Measurements from ENCODE around the gene NFKBIB. TPM values are rescaled to one million over a fixed set of nuclear protein-coding genes. Genes with fewer than 3 reads are reported as not detected.
A peak's percentile ranks its signal among the peaks of the same experiment; 100 is the strongest.

NFKBIB gene
- total and polyA plus RNA-seq, 5 donors = 16.0 to 28.9 (median 20.6) TPM

GRCh38 chr19:38918526-38918925 lies 18.8 kb downstream of the NFKBIB start:
- H3K9me3 ChIP-seq (ENCODE audit: control insufficient read depth, low read length) = no peaks in the 10 kb centered on the region
- ATAC-seq (no peak), DNase-seq (no peak)
- H3K4me3 ChIP-seq (ENCODE audit: low read length) = no peak overlapping the region
- H3K4me1 ChIP-seq (ENCODE audit: control insufficient read depth, insufficient read depth, low read length) = no peaks in the 10 kb centered on the region
- no peak overlapping the region for H3K27ac ChIP-seq (ENCODE audit: low read length)
- 88% methylated on average over 10 of the region's 10 CpGs for WGBS
- intact Hi-C loops (cut with DNase I) = no loop called here
- H3K27me3 ChIP-seq (ENCODE audit: control insufficient read depth, insufficient read depth) = no peaks in the 10 kb centered on the region

DNA sequence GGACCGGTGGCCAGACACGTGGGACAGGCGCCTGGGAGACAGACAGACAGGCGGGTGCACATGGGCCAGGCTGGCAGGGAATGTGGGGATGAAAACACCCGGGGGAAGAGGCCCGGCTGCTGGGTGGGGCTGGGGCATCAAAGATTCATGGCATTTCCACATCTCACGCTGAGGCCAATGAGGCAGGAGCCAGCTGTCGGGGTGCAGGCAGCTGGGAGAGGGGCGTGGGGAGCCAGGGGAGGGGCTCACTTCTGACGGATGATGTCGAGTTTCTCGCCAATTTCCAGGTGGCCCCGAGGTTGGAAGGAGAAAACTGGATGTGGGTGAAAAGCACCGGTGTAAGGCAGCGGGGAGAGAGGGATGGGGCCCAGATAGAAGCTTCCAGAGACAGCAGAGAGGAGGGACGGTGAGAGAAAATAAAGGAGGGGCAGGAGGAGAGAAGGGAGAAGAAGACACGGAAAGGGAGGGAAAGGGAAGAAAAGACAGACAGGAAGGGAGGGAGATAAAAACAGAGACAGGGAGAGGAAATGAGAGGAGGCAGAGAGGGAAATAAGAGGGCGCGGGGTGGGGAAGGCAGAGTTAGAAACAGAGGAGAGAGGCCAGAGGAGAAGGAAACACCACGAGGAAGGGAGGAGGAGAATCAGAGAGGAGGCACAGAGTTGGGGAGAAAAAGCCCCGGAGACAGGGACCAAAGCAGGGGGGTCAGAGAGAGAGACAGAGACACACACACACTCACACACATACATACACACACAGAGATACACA lies 20.2 kb downstream of the NFKBIB start:
- Histone ChIP-seq H3K4me3 (ENCODE audit: low read length) (no peak overlapping the region), H3K27me3 (ENCODE audit: control insufficient read depth, insufficient read depth) (no peaks in the 10 kb centered on the region), H3K9me3 (ENCODE audit: control insufficient read depth, low read length) (no peaks in the 10 kb centered on the region), H3K4me1 (ENCODE audit: control insufficient read depth, insufficient read depth, low read length) (no peaks in the 10 kb centered on the region), H3K27ac (ENCODE audit: low read length) (no peak overlapping the region)
- ATAC-seq (no peak), DNase-seq (peak in 1 of 3 donors; percentile 47)
- intact Hi-C loops (cut with DNase I) = loop anchor here in 1 of 4 donors (10.0 kb wide), 1 partner anchor 295 kb away; no protein-coding TSS in a partner anchor
- 58% methylated on average over 21 of the region's 21 CpGs for WGBS

DNA sequence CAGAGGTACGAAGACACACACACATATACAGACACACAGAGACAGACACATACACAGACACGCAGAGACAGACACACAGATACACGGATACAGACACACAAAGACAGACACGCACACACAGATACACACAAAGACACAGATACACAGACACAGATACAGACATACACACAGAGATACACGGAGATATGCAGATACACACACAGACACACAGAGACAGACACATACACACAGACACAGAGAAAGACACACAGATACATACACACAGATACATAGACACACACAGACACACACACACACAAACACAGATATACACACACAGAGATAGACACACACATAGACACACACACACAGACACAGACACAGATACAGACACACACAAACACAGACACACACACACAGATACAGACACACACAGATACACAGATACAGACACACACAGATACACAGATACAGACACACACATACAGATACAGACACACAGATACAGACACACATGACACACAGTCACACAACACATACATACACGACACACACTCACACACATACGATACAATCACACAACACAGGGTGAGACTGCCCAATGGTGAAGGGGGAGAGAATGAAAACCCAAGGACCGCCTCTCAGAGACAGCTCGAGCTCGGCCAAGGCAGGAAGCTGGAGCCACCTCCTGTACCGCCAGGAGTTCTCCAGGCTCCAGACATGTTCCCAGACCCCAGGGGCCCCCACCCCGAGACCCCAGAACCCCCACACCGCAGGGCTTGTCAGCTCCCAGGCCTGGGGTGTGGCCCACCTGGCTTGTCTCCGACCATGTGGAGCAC lies 21.0 kb downstream of the NFKBIB start:
- ATAC-seq (no peak), DNase-seq (no peak)
- no peak overlapping the region for H3K4me3 ChIP-seq (ENCODE audit: low read length)
- no peak overlapping the region for H3K27ac ChIP-seq (ENCODE audit: low read length)
- intact Hi-C loops (cut with DNase I) = loop anchor here in 1 of 4 donors (10.0 kb wide), 1 partner anchor 296 kb away; no protein-coding TSS in a partner anchor
- no peaks in the 10 kb centered on the region for H3K27me3 ChIP-seq (ENCODE audit: control insufficient read depth, insufficient read depth)
- no peaks in the 10 kb centered on the region for H3K9me3 ChIP-seq (ENCODE audit: control insufficient read depth, low read length)
- WGBS = 66% methylated on average over 14 of the region's 14 CpGs
- H3K4me1 ChIP-seq (ENCODE audit: control insufficient read depth, insufficient read depth, low read length) = no peaks in the 10 kb centered on the region

DNA sequence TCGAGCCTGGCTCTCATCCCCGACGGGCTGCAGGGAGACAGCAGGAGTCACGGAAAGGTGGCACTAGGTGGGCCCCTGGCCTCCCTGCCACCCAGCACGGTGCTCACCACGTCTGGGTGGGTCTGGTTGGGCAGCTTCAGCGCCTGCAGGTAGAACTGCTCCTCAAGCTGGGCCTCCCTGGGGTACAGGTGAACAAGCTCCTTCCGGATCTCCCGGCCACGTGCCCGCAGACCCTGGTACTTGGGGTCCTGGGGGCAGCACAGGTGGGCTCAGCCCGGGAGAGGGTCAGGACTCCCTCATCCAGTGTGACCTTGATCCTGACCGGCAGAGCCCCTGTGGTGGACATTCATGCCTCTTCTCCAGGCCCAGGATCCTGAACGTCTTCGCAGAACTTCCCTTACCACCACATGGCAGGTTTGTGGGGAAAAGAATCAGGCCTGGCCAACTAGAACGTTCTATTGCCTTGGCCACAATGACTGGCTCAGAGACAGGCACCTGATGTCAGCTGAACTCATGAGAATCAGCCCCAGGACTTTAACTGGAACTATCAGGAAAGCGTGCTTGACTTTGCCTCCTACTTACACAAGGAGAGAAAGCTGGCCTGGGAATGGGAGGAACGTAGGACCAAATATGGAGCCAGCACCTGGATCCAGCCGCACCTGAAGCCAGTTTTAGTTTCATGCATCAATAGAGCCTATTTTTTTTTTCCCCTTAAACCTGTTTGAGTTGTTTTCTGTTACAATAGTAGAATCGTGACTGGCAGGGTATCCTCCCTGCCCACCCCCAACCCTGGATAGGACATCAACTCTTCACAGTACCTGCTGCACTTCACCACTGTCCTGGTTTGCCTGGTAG lies 21.9 kb downstream of the NFKBIB start:
- Histone ChIP-seq H3K27me3 (ENCODE audit: control insufficient read depth, insufficient read depth) (no peaks in the 10 kb centered on the region), H3K9me3 (ENCODE audit: control insufficient read depth, low read length) (no peaks in the 10 kb centered on the region), H3K27ac (ENCODE audit: low read length) (no peak overlapping the region), H3K4me3 (ENCODE audit: low read length) (no peak overlapping the region), H3K4me1 (ENCODE audit: control insufficient read depth, insufficient read depth, low read length) (no peaks in the 10 kb centered on the region)
- intact Hi-C loops (cut with DNase I) = loop anchor here in 1 of 4 donors (10.0 kb wide), 1 partner anchor 297 kb away; no protein-coding TSS in a partner anchor
- WGBS = 91% methylated on average over 20 of the region's 20 CpGs
- DNase-seq = peak in 1 of 3 donors; percentile 37
- ATAC-seq = no peak

DNA sequence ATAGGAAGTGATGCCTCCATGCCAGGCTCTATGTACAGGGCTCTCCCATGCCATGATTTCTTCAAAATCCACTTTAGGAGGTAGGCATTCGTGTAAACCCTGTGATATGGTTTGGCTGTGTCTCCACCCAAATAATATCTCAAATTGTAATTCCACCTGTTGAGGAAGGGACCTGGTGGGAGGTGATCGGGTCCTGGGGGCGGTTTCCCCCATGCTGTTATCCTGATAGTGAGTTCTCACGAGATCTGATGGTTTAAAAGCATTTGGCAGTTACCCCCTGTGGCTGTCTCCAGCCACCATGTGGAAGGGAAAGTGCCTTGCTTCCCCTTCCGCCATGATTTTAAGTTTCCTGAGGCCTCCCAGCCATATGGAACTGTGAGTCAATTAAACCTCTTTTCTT lies 22.7 kb downstream of the NFKBIB start:
- no peak for ATAC-seq
- WGBS = 87% methylated on average over 5 of the region's 5 CpGs
- Histone ChIP-seq H3K9me3 (ENCODE audit: control insufficient read depth, low read length) (no peaks in the 10 kb centered on the region), H3K4me1 (ENCODE audit: control insufficient read depth, insufficient read depth, low read length) (no peaks in the 10 kb centered on the region), H3K4me3 (ENCODE audit: low read length) (no peak overlapping the region), H3K27me3 (ENCODE audit: control insufficient read depth, insufficient read depth) (no peaks in the 10 kb centered on the region), H3K27ac (ENCODE audit: low read length) (no peak overlapping the region)
- DNase-seq = no peak
- intact Hi-C loops (cut with DNase I) = loop anchor here in 1 of 4 donors (10.0 kb wide), 1 partner anchor 298 kb away; no protein-coding TSS in a partner anchor

- H3K27me3 ChIP-seq (ENCODE audit: control insufficient read depth, insufficient read depth) = no peaks in the 10 kb centered on the region
- no peaks in the 10 kb centered on the region for H3K9me3 ChIP-seq (ENCODE audit: control insufficient read depth, low read length)
- no peak overlapping the region for H3K27ac ChIP-seq (ENCODE audit: low read length)
- no peak for ATAC-seq
- no peaks in the 10 kb centered on the region for H3K4me1 ChIP-seq (ENCODE audit: control insufficient read depth, insufficient read depth, low read length)
- H3K4me3 ChIP-seq (ENCODE audit: low read length) = no peak overlapping the region
- DNase-seq = no peak
- intact Hi-C loops (cut with DNase I) = loop anchor here in 1 of 4 donors (10.0 kb wide), 1 partner anchor 300 kb away; no protein-coding TSS in a partner anchor
- 94% methylated on average over 7 of the region's 7 CpGs for WGBS
Observed at GRCh38 chr19:38924388-38924787, 24.6 kb downstream of the NFKBIB start.

GRCh38 chr19:38928391-38929001 lies 28.7 kb downstream of the NFKBIB start:
- DNase-seq = no peak
- intact Hi-C loops (cut with DNase I) = loop anchor here in 1 of 4 donors (10.0 kb wide), 1 partner anchor 304 kb away; no protein-coding TSS in a partner anchor
- no peaks in the 10 kb centered on the region for H3K9me3 ChIP-seq (ENCODE audit: control insufficient read depth, low read length)
- ATAC-seq = no peak
- no peak overlapping the region for H3K4me3 ChIP-seq (ENCODE audit: low read length)
- no peak overlapping the region for H3K27ac ChIP-seq (ENCODE audit: low read length)
- 78% methylated on average over 4 of the region's 4 CpGs for WGBS
- no peaks in the 10 kb centered on the region for H3K27me3 ChIP-seq (ENCODE audit: control insufficient read depth, insufficient read depth)
- no peaks in the 10 kb centered on the region for H3K4me1 ChIP-seq (ENCODE audit: control insufficient read depth, insufficient read depth, low read length)

GRCh38 chr19:38929929-38930775 lies 30.4 kb downstream of the NFKBIB start, which contains the start of gene SARS2:
Gene SARS2 (minus strand): TSS chr19:38930763. CDS start chr19:38930736, 27 bp downstream.
- intact Hi-C loops (cut with DNase I) = loop anchor here in 2 of 4 donors (5.0 to 10.0 kb wide), 2 partner anchors 78 to 305 kb away; no protein-coding TSS in a partner anchor
- DNase-seq = peak; percentile 92 to 97 (median 97)
- peak; percentile 86 to 88 for ATAC-seq

DNA sequence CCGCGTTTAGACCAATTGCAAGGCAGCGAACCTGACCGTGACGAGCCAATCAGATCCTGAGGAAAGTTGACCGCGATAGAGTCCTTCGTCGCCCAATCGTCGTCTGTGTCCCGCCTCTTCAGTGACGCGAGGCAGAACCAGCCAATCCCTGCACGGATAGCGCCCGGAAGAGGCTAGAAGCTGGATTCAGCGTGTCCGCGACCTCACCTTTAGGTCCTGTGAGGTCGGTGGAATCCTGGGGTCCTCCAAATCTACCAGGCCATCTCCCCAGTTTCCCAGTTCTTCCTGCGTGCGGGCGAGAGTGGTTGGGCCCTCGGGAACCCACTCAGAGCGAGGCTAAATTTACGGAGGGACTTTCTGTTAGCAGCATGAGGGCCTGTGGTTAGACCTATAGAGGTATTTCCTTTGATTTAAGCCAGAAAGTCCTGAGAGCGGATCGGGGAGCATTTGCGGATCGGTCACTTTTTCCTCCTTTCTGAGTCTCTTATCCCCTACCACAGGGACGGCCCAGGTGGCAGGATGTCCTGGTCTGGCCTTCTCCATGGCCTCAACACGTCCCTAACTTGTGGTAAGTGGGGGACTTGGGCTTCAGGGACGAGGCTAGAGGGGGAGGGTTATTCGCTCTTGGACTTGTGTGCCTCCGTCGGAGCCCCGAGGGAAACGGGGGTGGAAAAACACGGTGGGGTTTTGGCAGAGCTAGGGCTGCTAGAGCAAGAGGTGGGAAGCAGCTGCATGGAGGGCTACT lies 31.2 kb downstream of the NFKBIB start, which contains the start of gene MRPS12:
TSS of gene MRPS12 (plus strand) at position 169 of the 745 bp plus-strand sequence. CDS start at position 520, 351 bp downstream.
- Histone ChIP-seq H3K27ac (ENCODE audit: low read length) (peak within 1 kb of the TSS; percentile 75), H3K4me3 (ENCODE audit: low read length) (peak within 1 kb of the TSS; percentile 87), H3K9me3 (ENCODE audit: control insufficient read depth, low read length) (no peaks in the 10 kb centered on the region), H3K4me1 (ENCODE audit: control insufficient read depth, insufficient read depth, low read length) (no peaks in the 10 kb centered on the region), H3K27me3 (ENCODE audit: control insufficient read depth, insufficient read depth) (no peaks in the 10 kb centered on the region)
- ATAC-seq = peak; percentile 97 to 98
- peak; percentile 98 to 99 (median 99) for DNase-seq
- intact Hi-C loops (cut with DNase I) = loop anchor here in 1 of 4 donors (5.0 kb wide), 1 partner anchor 79 kb away; no protein-coding TSS in a partner anchor
- under 1% methylated on average over 40 of the region's 40 CpGs for WGBS

More at GRCh38 chr19:38929929-38930775, 30.4 kb downstream of the NFKBIB start, which contains the start of gene SARS2:
- Histone ChIP-seq H3K27me3 (ENCODE audit: control insufficient read depth, insufficient read depth) (no peaks in the 10 kb centered on the region), H3K9me3 (ENCODE audit: control insufficient read depth, low read length) (no peaks in the 10 kb centered on the region), H3K4me1 (ENCODE audit: control insufficient read depth, insufficient read depth, low read length) (no peaks in the 10 kb centered on the region), H3K27ac (ENCODE audit: low read length) (peak within 1 kb of the TSS; percentile 75), H3K4me3 (ENCODE audit: low read length) (peak within 1 kb of the TSS; percentile 87)
- 3% methylated on average over 49 of the region's 49 CpGs for WGBS

Measured in right cardiac atrium (tissue), 5 donors.